Measurements from ENCODE around the gene CEACAM8. TPM values are rescaled to one million over a fixed set of nuclear protein-coding genes. Genes with fewer than 3 reads are reported as not detected.
"Not testable (repeated sequence)": the region's sequence is repeated elsewhere in the genome, so short reads cannot be mapped to it uniquely, and the experiment has no call there.

CEACAM8 gene
- total RNA-seq, 1 donor from 2014 or later: 4.8 TPM

DNA sequence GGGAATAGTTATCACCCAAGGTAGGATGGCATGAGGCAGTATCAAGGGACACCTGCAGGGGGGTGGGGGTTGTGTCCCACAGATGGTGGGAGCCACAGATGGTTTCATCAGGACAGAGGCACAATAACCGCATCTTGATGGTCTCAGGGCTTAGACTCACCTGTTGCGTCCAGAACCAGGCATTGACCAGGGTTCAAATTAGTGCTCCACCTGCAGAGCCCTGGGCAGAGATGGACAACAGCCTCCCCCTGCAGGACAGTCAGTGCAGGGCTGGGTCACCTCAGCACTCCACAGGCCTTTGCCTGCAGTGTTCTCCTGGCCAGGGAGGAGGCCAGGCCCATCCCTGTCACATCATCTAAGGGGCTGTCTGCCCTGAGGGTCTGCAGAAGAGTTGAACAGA is 51.9 kb downstream of the CEACAM8 start:
- DNase-seq: no peak

DNA sequence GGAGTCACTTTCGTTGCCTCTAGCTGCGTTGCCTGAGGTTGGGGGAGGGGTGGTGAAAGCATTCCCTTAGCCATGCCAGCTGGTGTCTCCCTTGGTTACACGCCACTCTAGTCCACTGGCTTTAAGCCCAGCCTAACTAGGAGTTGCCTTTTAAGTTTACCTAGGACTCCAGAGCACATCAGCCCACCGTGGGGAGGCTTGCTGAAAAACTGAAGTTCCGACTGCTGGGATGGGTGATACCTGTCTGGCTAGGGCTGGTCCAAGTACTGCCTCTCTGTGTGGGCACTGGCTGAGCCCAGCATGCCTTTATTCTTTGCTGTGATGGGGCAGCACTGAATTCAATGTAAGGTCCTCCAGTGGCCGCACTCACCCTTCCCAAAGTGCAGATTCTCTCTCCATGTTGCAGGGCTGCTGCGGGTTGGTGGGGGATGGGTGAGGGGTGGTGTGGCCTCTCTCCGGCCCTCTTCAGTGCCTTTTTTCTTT is 54.6 kb downstream of the CEACAM8 start:
- DNase-seq: no peak

DNA sequence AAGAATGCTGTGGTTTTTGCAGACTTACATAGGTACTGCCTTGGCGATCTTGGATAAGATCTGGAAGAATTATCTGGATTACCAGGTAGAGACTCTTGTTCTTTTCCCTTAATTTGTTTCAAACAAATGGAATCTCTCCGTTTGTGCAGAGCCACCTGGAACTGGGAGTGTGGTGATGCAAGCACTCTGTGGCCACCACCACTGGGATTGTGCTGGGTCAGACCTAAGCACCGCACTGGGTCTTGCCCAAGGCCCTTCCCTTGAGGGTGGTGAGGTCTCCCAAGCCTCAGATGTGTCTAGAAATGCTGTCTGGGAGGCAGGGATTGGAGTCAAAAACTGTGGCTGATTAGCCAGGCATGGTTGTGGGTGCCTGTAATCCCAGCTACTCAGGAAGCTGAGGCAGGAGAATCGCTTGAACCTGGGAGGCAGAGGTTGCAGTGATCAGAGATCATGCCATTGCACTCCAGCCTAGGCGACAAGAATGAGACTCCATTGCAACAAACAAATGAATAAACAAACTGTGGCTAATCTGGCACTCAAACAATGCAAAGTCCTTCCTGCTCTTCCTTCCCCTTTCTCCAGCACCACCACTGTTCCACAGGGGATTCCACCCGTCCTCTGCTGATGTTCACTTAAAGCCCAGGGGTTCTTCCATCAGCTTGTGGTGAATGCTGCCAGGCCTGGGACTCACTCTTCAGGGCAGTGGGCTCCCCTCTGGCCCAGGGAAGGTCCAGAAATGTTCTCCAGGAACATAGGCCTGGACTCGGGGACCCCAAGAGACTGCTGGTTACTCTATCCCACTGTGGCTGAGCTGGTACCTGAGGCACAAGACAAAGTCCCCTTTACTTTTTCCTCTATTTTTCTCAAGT is 55.6 kb downstream of the CEACAM8 start:
- no peak for DNase-seq

DNA sequence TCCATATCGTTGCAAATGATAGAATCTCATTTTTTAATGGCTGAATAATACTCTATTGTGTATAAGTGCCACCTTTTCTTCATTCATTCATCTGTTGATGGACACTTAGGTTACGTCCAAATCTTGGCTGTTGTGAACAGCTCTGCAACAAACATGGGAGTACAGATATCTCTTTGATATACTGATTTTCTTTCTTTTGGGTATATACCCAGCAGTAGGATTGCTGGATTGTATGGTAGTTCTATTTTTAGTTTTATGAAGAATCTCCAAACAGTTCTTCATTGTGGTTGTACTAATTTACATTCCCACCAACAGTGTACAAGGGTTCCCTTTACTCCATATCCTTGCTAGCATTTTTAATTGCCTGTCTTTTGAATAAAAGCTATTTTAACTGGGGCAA is 59.4 kb downstream of the CEACAM8 start:
- not testable (repeated sequence) for DNase-seq

DNA sequence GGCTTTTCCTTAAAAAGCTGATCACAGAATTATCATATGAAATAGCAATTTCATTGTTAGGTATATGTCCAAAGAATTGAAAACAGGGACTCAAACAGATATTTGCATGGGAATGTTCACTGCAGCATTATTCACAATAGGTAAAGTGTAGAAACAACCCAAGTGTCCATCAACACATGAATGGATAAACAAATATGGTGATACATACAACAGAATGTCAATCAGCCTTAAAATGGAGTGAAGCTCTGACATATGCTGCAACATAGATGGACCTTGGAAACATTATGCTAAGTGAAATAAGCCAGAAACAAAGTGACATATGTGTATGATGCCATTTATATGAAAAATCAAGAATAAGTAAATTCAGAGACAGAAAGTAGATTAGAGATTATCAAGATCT is 60.3 kb downstream of the CEACAM8 start:
- DNase-seq: no peak

DNA sequence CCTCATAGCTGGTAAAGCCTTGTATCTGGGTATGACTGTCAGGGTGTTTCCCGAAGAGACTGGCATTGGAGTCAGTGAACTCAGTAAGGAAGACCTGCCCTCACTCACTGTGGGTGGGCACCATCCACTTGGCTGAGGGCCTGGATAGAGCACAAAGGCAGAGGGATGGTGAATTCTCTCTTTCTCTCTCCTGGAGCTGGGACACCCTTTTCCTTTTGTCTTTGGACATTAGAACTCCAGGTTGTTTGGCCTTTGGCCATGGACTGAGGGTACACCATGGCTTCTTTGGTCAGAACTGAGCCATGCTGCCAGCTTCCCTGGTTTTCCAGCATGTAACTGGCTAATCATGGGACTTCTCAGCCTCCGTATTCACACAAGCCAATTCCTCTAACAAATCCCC is 61.8 kb downstream of the CEACAM8 start:
- DNase-seq: no peak

DNA sequence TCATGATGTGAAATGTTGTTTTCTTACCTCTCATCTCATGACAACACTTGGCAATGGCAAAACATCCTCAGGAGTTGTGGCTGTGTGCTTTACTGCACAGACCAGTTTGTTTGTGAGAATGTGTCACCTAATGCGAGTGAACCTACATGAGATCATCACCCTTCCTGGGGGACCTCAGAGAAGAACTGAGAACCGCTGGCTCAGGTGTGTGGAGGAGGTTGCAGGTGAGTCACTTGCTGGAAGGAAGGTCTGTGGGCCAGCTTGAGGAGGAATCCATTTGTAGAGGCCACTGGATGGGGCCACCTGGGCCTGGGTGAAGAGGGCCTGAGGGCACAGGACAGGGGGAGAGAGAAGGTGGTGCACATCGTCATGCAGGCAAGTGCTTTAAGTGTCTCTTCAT is 63.4 kb downstream of the CEACAM8 start:
- DNase-seq: no peak

Other genes with a start within 250 kb of the CEACAM8 start
- 11.0 TPM for gene CNFN, start 204.6 kb downstream of the CEACAM8 start, total RNA-seq
- gene LIPE, start 167.5 kb downstream of the CEACAM8 start, total RNA-seq: 59.7 TPM
- not detected for gene CXCL17, start 152.0 kb downstream of the CEACAM8 start, total RNA-seq
- gene CEACAM1, start 66.4 kb downstream of the CEACAM8 start, total RNA-seq: 3.5 TPM
- not detected for gene PSG3, start 145.6 kb upstream of the CEACAM8 start, total RNA-seq
- gene PSG8, start 170.8 kb upstream of the CEACAM8 start, total RNA-seq: not detected

Data from skin of body (tissue), 2 donors.